GM13977 (cell line): ENCODE measurements around the gene SLC25A12.

ENCODE experiments used
- DNase-seq: peaks from one replicate; pipeline ENCODE4 v3.0.0; 2012; ENCODE audit warnings: low spot score
- in situ Hi-C: fragments of 300-500 bp; cut with MboI; formaldehyde crosslinking; loops from one replicate; pipeline ENCODE4 v1.12.0; 2022; ENCODE audit warnings: low sequenced_read_pairs, low pct_unique_long_range_greater_than_20kb, mixed read lengths, inconsistent platforms; ENCODE audit not compliant: unreplicated experiment
- TF ChIP-seq, protein P1 (sequence below): IDR thresholded peaks from 2 replicates; pipeline ENCODE4 v1.5.1; 2012; ENCODE audit warnings: mild to moderate bottlenecking, control low read depth; ENCODE audit not compliant: insufficient read depth; ENCODE audit errors: extremely low read depth, missing control alignments

The SLC25A12 gene

DNA sequence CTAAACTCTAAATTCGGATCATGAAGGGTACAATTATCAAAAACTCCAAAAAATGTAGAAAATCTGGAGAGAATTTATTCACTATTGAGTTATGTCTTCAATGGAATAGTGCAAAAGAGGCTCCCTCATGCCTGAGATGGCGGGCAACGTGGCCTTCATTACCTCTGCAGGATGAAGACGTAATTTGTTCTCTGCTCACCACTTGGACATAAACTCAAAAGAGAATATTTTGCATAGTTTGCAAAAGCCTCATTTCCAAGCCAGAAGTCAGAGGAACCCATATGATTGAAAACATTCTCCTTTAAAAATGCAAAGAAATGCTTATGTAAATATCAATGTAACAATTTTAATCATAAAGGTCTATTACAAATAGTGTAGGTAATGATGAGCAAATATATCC, 58.7 kb downstream of the SLC25A12 start:
- no peak for DNase-seq
- TF ChIP-seq, protein P1, sequence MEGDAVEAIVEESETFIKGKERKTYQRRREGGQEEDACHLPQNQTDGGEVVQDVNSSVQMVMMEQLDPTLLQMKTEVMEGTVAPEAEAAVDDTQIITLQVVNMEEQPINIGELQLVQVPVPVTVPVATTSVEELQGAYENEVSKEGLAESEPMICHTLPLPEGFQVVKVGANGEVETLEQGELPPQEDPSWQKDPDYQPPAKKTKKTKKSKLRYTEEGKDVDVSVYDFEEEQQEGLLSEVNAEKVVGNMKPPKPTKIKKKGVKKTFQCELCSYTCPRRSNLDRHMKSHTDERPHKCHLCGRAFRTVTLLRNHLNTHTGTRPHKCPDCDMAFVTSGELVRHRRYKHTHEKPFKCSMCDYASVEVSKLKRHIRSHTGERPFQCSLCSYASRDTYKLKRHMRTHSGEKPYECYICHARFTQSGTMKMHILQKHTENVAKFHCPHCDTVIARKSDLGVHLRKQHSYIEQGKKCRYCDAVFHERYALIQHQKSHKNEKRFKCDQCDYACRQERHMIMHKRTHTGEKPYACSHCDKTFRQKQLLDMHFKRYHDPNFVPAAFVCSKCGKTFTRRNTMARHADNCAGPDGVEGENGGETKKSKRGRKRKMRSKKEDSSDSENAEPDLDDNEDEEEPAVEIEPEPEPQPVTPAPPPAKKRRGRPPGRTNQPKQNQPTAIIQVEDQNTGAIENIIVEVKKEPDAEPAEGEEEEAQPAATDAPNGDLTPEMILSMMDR = no peak
- in situ Hi-C loops = no loop called here

DNA sequence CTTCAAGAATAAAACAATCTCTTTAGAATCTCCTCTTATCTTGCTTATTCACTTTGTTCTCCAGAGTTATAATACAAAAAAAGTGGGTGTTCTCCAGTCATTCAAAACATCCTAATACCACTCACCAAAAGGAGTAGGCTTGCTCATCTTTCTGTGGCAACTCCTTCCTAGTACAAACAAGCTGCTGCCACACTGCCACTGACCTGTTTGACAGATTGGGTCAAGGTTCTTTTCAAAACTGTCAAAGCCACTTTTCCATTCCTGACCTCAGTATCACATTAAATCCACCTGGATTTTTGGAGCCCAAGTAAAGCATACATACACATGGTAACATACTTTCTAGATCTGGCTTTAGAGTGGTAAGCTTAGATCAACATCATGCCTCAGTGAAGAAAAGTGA, 59.8 kb downstream of the SLC25A12 start:
- in situ Hi-C loops = no loop called here
- DNase-seq = no peak

DNA sequence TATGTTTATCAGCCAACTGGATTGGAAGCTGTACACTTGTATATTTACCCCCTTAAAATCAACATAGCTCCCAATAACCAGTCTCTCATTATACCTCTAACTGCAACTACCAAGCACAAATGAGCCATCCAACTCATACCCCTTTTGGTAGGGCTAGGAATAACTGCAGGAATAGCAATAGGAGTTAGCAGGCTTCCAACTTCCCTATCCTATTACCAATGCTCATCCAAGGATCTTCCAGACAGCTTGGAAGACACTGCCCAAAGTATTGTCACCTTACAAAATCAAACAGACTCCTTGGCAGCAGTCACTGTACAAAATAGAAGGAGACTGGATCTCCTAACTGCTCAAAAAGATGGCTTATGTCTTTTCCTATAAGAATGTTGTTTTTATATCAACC, 61.6 kb downstream of the SLC25A12 start:
- TF ChIP-seq, protein P1 = no peak
- no peak for DNase-seq
- in situ Hi-C loops = no loop called here

More for the DNA sequence above, 59.8 kb downstream of the SLC25A12 start:
- TF ChIP-seq, protein P1 = no peak

DNA sequence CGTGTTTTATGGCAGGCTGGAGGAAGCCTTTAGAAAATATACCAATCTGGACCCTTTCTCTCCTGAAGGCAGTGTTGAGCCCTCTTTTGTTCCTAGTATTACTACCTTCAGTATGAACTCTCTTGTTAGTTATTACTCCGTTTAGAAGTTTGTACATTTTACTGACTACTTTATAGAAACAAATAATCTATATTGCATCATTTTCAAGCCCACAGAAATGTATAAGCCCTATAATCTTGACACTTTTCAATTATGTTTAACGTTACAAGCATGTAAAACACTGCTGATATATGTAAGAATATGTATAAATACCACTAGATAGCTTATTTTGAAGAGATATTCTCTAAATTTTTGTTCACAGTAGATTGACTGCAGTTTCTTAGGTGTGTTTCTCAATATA, 64.0 kb downstream of the SLC25A12 start:
- DNase-seq = no peak
- TF ChIP-seq, protein P1 = no peak
- in situ Hi-C loops = no loop called here

DNA sequence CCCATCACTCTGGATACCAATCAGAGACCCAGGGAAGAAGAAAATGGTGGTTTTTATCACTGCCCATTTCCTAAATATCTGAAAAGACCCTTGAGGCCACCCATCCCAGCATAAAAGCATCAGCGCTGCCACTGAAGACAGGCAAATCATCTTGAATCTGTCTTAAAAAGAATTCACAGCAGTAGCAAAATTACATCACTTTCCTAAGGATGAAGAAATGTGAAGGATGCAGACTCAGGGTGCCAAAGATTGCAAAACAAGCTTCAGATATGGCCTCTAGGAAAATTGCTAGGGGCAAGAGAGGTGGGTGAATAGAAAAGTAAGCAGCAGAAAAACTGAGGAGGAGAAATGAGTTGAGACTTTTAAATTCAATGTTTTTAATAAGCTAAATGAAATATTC, 70.0 kb downstream of the SLC25A12 start:
- DNase-seq = no peak
- in situ Hi-C loops = loop anchor here (25.0 kb wide), 1 partner anchor 263 kb away; the partner anchor contains the start of gene DLX1
- TF ChIP-seq, protein P1 = no peak

DNA sequence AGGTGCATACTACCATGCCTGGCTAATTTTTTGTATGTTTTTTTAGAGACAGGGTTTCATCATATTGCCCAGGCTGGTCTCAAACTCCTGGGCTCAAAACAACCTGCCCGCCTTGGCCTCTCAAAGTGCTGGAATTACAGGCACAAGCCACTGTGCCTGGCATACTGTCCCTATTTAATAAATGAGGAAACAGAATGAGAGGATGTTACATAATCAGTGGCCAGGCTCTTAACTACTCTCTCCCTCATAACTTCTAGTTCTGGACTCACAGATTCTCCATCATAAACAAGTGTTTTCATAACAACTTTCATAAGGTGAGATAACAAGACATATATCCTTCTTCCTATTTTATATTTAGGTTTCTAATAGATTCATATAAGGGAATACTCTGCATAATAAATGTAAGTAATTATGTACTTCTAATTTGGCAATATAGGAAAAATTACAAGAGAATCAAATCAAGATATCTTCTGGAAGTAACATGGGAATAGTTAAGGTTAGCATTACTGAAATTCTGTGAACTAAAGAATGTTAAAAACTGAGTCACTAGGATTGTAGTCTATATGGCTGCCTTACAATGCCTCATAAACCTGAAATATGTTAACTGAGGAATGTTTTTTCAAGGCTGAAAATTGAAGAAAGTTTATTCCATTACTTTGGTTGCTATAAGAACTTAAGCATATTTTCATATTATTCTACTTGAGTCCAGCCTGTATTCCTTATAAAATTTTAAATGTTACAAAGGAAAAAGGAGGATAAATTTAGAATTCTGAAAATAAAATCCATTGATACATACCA, 71.3 kb downstream of the SLC25A12 start:
- DNase-seq = no peak
- in situ Hi-C loops = loop anchor here (25.0 kb wide), 1 partner anchor 265 kb away; the partner anchor contains the start of gene DLX1
- TF ChIP-seq, protein P1 = no peak

DNA sequence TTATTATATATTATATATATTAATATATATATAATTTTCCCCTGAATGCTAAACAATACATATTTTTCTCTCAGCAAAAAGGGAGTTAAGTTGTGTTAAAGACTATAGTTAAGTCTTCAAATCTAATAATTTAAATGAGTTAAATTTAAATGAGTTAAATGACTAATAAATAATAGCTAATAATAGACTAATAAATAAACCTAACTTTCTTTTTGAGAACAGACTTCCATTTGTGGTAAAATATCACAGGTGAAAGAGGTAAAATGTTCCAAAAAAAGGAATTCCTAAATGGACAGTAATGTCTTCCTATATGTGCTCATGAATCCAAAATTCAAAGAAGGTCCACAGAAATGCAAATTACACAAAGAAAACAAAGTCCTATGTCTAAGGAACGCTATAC, 74.6 kb downstream of the SLC25A12 start:
- DNase-seq = no peak
- TF ChIP-seq, protein P1 = no peak
- in situ Hi-C loops = loop anchor here (25.0 kb wide), 1 partner anchor 268 kb away; the partner anchor contains the start of gene DLX1
